Measurements from ENCODE around the gene ATP6V0A1. TPM values are rescaled to one million over a fixed set of nuclear protein-coding genes. Genes with fewer than 3 reads are reported as not detected.

The ATP6V0A1 gene
- total and polyA plus RNA-seq, 5 donors from 2014 or later: 13.8 to 28.1 (median 16.2) TPM

- Histone ChIP-seq H3K27me3 (ENCODE audit: control insufficient read depth, insufficient read depth, low read length) (no peaks in the 10 kb centered on the region), H3K36me3 (ENCODE audit: control insufficient read depth, insufficient read depth, low read length) (peaks cover 4% of the 10 kb centered on the region), H3K27ac (ENCODE audit: insufficient read depth, low read length, poor library complexity, severe bottlenecking) (no peak overlapping the region), H3K9me3 (ENCODE audit: control insufficient read depth in 2 of 2, low read length in 2 of 2) (no peaks in the 10 kb centered on the region), H3K4me3 (ENCODE audit: low read depth, low read length) (no peak overlapping the region), H3K4me1 (ENCODE audit: control insufficient read depth, insufficient read depth, low read length, poor library complexity, severe bottlenecking) (peaks cover 2% of the 10 kb centered on the region)
- H3K4me1 Mint-ChIP-seq: peaks cover 0 to 11% (median 7%) of the 10 kb centered on the region in 4 donors
- DNase-seq (no peak), ATAC-seq (ENCODE audit: low read depth in 2 of 2) (no peak)
- no peaks in the 10 kb centered on the region for H3K9me3 Mint-ChIP-seq
- peaks cover 15% of the 10 kb centered on the region for H3K36me3 Mint-ChIP-seq
- no peaks in the 10 kb centered on the region for H3K27me3 Mint-ChIP-seq
- H3K4me3 Mint-ChIP-seq: no peak overlapping the region
- H3K27ac Mint-ChIP-seq: no peak overlapping the region
Observed at GRCh38 chr17:42522263-42522790, 63.6 kb downstream of the ATP6V0A1 start.

DNA sequence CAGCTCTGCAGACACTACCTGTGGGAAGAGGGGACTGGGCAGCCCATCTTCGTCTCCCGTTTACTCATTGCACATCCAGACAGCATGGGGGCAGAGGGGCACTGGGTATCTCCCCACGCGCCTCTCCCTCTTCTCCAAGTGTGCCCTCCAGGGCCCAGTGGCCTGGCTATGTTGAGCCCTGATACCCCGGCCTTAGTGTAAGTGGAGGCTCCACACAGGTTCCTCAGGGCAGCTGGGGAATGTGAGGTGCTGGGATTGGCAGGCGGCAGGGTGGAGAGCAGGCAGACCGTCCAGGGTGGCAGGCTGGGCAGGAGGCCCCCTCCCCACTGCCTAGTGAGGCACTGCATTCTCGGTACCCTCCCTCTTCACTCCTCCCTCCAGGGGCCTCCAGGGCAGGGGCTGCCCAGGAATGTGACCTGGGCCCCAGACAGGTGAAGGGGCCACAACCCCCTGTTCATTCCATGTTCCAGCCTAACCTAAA, 64.2 kb downstream of the ATP6V0A1 start:
- ATAC-seq (ENCODE audit: low read depth in 2 of 2) (no peak), DNase-seq (no peak)
- peaks cover 15% of the 10 kb centered on the region for H3K36me3 Mint-ChIP-seq
- H3K4me3 Mint-ChIP-seq: no peak overlapping the region
- H3K27ac Mint-ChIP-seq: no peak overlapping the region
- peaks cover 0 to 13% (median 6%) of the 10 kb centered on the region in 4 donors for H3K4me1 Mint-ChIP-seq
- no peak overlapping the region for H3K27ac ChIP-seq (ENCODE audit: insufficient read depth, low read length, poor library complexity, severe bottlenecking)
- peaks cover 4% of the 10 kb centered on the region for H3K36me3 ChIP-seq (ENCODE audit: control insufficient read depth, insufficient read depth, low read length)
- H3K4me3 ChIP-seq (ENCODE audit: low read depth, low read length): no peak overlapping the region
- no peaks in the 10 kb centered on the region for H3K9me3 Mint-ChIP-seq
- H3K9me3 ChIP-seq (ENCODE audit: control insufficient read depth in 2 of 2, low read length in 2 of 2): no peaks in the 10 kb centered on the region
- no peaks in the 10 kb centered on the region for H3K27me3 ChIP-seq (ENCODE audit: control insufficient read depth, insufficient read depth, low read length)
- H3K27me3 Mint-ChIP-seq: no peaks in the 10 kb centered on the region
- no peaks in the 10 kb centered on the region for H3K4me1 ChIP-seq (ENCODE audit: control insufficient read depth, insufficient read depth, low read length, poor library complexity, severe bottlenecking)

- no peak for ATAC-seq (ENCODE audit: low read depth in 2 of 2)
- DNase-seq: no peak
- Histone ChIP-seq H3K9me3 (ENCODE audit: control insufficient read depth in 2 of 2, low read length in 2 of 2) (no peaks in the 10 kb centered on the region), H3K27ac (ENCODE audit: insufficient read depth, low read length, poor library complexity, severe bottlenecking) (no peak overlapping the region), H3K36me3 (ENCODE audit: control insufficient read depth, insufficient read depth, low read length) (peaks cover 4% of the 10 kb centered on the region), H3K4me1 (ENCODE audit: control insufficient read depth, insufficient read depth, low read length, poor library complexity, severe bottlenecking) (peaks cover 5% of the 10 kb centered on the region), H3K27me3 (ENCODE audit: control insufficient read depth, insufficient read depth, low read length) (no peaks in the 10 kb centered on the region), H3K4me3 (ENCODE audit: low read depth, low read length) (no peak overlapping the region)
- Mint-ChIP-seq H3K36me3 (peaks cover 15% of the 10 kb centered on the region), H3K27ac (no peak overlapping the region), H3K4me1 (peaks cover 4 to 19% (median 13%) of the 10 kb centered on the region in 4 donors), H3K4me3 (no peak overlapping the region), H3K27me3 (peaks cover 4% of the 10 kb centered on the region), H3K9me3 (no peaks in the 10 kb centered on the region)
Observed at GRCh38 chr17:42525221-42525620, 66.5 kb downstream of the ATP6V0A1 start.

GRCh38 chr17:42526031-42526444, 67.4 kb downstream of the ATP6V0A1 start:
- peaks cover 13% of the 10 kb centered on the region for H3K36me3 Mint-ChIP-seq
- H3K9me3 Mint-ChIP-seq: no peaks in the 10 kb centered on the region
- H3K27ac Mint-ChIP-seq: no peak overlapping the region
- H3K27me3 Mint-ChIP-seq: peaks cover 6% of the 10 kb centered on the region
- H3K4me1 Mint-ChIP-seq: peaks cover 6 to 28% (median 19%) of the 10 kb centered on the region in 4 donors
- no peak overlapping the region for H3K4me3 Mint-ChIP-seq
- H3K4me3 ChIP-seq (ENCODE audit: low read depth, low read length): no peak overlapping the region
- H3K36me3 ChIP-seq (ENCODE audit: control insufficient read depth, insufficient read depth, low read length): peaks cover 4% of the 10 kb centered on the region
- H3K9me3 ChIP-seq (ENCODE audit: control insufficient read depth in 2 of 2, low read length in 2 of 2): no peaks in the 10 kb centered on the region
- H3K27ac ChIP-seq (ENCODE audit: insufficient read depth, low read length, poor library complexity, severe bottlenecking): no peak overlapping the region
- H3K4me1 ChIP-seq (ENCODE audit: control insufficient read depth, insufficient read depth, low read length, poor library complexity, severe bottlenecking): peaks cover 13% of the 10 kb centered on the region
- ATAC-seq (ENCODE audit: low read depth in 2 of 2) (no peak), DNase-seq (no peak)
- H3K27me3 ChIP-seq (ENCODE audit: control insufficient read depth, insufficient read depth, low read length): no peaks in the 10 kb centered on the region

DNA sequence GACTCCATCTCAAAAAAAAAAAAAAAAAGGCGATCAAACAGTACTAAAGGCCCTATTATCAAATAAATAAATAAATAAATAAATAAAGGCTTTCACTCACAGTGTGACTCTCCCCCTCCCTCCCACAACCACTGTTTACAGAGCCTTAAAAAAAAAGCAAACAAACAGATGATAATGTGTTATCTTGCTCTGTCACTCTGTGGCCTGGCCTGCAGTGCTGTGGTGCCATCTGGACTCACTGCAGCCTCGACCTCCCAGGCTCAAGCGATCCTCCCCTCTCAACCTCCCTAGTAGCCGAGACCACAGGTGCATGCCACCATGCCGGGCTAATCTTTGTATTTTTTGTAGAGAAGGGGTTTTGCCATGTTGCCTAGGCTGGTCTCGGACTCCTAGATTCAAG, 69.3 kb downstream of the ATP6V0A1 start:
- H3K4me3 Mint-ChIP-seq: peak overlapping the region in 1 of 4 donors; percentile 4
- peaks cover 10 to 36% (median 25%) of the 10 kb centered on the region in 4 donors for H3K4me1 Mint-ChIP-seq
- H3K9me3 Mint-ChIP-seq: no peaks in the 10 kb centered on the region
- no peak overlapping the region for H3K27ac ChIP-seq (ENCODE audit: insufficient read depth, low read length, poor library complexity, severe bottlenecking)
- H3K27ac Mint-ChIP-seq: no peak overlapping the region
- no peaks in the 10 kb centered on the region for H3K36me3 ChIP-seq (ENCODE audit: control insufficient read depth, insufficient read depth, low read length)
- H3K9me3 ChIP-seq (ENCODE audit: control insufficient read depth in 2 of 2, low read length in 2 of 2): no peaks in the 10 kb centered on the region
- peaks cover 20% of the 10 kb centered on the region for H3K4me1 ChIP-seq (ENCODE audit: control insufficient read depth, insufficient read depth, low read length, poor library complexity, severe bottlenecking)
- ATAC-seq (ENCODE audit: low read depth in 2 of 2) (no peak), DNase-seq (no peak)
- no peaks in the 10 kb centered on the region for H3K27me3 ChIP-seq (ENCODE audit: control insufficient read depth, insufficient read depth, low read length)
- peaks cover 5% of the 10 kb centered on the region for H3K36me3 Mint-ChIP-seq
- H3K4me3 ChIP-seq (ENCODE audit: low read depth, low read length): no peak overlapping the region
- H3K27me3 Mint-ChIP-seq: peaks cover 15% of the 10 kb centered on the region

DNA sequence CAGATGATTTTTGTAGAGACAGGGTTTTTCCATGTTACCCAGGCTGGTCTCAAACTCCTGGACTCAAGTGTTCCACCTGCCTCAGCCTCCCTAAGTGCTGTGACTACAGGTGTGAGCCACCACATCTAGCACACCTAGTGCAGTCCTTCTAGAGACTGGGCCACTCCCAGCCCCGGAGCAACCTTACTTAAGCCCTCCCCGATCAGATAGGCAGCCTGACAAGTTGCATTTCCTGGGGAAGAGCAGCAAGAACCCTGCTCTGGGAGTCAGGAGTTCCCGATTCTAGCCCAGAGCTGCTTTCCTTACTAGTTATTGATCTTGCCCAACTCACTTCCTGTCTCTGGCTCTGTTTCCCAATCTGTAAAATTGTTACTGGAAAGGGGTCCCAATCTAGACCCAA, 70.4 kb downstream of the ATP6V0A1 start:
- Histone ChIP-seq H3K9me3 (ENCODE audit: control insufficient read depth in 2 of 2, low read length in 2 of 2) (no peaks in the 10 kb centered on the region), H3K4me3 (ENCODE audit: low read depth, low read length) (no peak overlapping the region), H3K27me3 (ENCODE audit: control insufficient read depth, insufficient read depth, low read length) (no peaks in the 10 kb centered on the region), H3K36me3 (ENCODE audit: control insufficient read depth, insufficient read depth, low read length) (no peaks in the 10 kb centered on the region), H3K4me1 (ENCODE audit: control insufficient read depth, insufficient read depth, low read length, poor library complexity, severe bottlenecking) (peaks cover 20% of the 10 kb centered on the region), H3K27ac (ENCODE audit: insufficient read depth, low read length, poor library complexity, severe bottlenecking) (no peak overlapping the region)
- Mint-ChIP-seq H3K9me3 (no peaks in the 10 kb centered on the region), H3K27me3 (peaks cover 15% of the 10 kb centered on the region), H3K27ac (no peak overlapping the region), H3K4me1 (peaks cover 10 to 38% (median 24%) of the 10 kb centered on the region in 4 donors), H3K36me3 (no peaks in the 10 kb centered on the region), H3K4me3 (no peak overlapping the region)
- DNase-seq: no peak
- no peak for ATAC-seq (ENCODE audit: low read depth in 2 of 2)

DNA sequence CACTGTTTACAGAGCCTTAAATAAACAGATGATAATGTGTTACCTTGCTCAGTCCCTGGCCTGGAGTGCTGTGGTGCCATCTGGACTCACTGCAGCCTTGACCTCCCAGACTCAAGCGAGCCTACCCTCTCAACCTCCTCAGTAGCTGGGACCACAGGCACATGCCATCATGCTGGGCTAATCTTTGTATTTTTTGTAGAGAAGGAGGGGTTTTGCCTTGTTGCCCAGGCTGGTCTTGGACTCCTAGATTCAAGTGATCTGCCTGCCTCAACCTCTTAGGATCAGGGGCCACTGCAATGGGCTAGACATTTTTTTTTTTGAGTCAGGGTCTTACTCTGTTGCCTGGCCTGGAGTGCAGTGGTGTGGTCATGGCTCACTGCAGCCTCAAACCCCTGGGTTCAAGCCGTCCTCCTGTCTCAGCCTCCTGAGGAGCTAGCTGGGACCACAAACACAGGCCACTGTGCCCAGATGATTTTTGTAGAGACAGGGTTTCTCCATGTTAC, 72.3 kb downstream of the ATP6V0A1 start:
- Histone ChIP-seq H3K27ac (ENCODE audit: insufficient read depth, low read length, poor library complexity, severe bottlenecking) (no peak overlapping the region), H3K4me3 (ENCODE audit: low read depth, low read length) (no peak overlapping the region), H3K27me3 (ENCODE audit: control insufficient read depth, insufficient read depth, low read length) (no peaks in the 10 kb centered on the region), H3K4me1 (ENCODE audit: control insufficient read depth, insufficient read depth, low read length, poor library complexity, severe bottlenecking) (peaks cover 23% of the 10 kb centered on the region), H3K36me3 (ENCODE audit: control insufficient read depth, insufficient read depth, low read length) (no peaks in the 10 kb centered on the region), H3K9me3 (ENCODE audit: control insufficient read depth in 2 of 2, low read length in 2 of 2) (no peaks in the 10 kb centered on the region)
- peaks cover 10 to 45% (median 29%) of the 10 kb centered on the region in 4 donors for H3K4me1 Mint-ChIP-seq
- no peak for ATAC-seq (ENCODE audit: low read depth in 2 of 2)
- H3K4me3 Mint-ChIP-seq: peak overlapping the region in 3 of 4 donors; percentile 76 to 85 (median 84)
- no peaks in the 10 kb centered on the region for H3K9me3 Mint-ChIP-seq
- DNase-seq: no peak
- H3K27me3 Mint-ChIP-seq: peaks cover 20% of the 10 kb centered on the region
- no peaks in the 10 kb centered on the region for H3K36me3 Mint-ChIP-seq
- peak overlapping the region; percentile 32 to 59 (median 38) for H3K27ac Mint-ChIP-seq

All from CD4-positive, CD25-positive, alpha-beta regulatory T cell (primary cell).